ENCODE data around the gene NRARP.

- no peak for TF ChIP-seq POLR2A (IDR thresholded peaks at IDR 0.05; ENCODE audit: low read length)
- no peak for TF ChIP-seq GATA1 (IDR thresholded peaks at IDR 0.05; ENCODE audit: low read depth, low read length)
These were observed 8.3 kb upstream of the NRARP start for GRCh38 chr9:137310189-137311052.
